ENCODE measurements around the gene ZNF414.

- TF ChIP-seq CTCF (IDR thresholded peaks at IDR 0.05) (no peak), ELK1 (IDR thresholded peaks at IDR 0.05; ENCODE audit: low read depth, low read length) (no peak), POLR2A (IDR thresholded peaks at IDR 0.05; ENCODE audit: low read length) (no peak), MAX (IDR thresholded peaks at IDR 0.05) (no peak), BHLHE40 (IDR thresholded peaks at IDR 0.05; ENCODE audit: low read depth, low read length) (no peak), KDM1A (IDR thresholded peaks at IDR 0.05; ENCODE audit: low read depth) (no peak), EP300 (IDR thresholded peaks at IDR 0.05) (no peak), CBX8 (IDR thresholded peaks at IDR 0.05) (no peak), RFX5 (IDR thresholded peaks at IDR 0.05) (no peak), MAZ (IDR thresholded peaks at IDR 0.05; ENCODE audit: borderline replicate concordance, low read depth, low read length) (no peak), CBX2 (IDR thresholded peaks at IDR 0.05; ENCODE audit: borderline replicate concordance, low read depth) (no peak), RAD21 (conservative IDR thresholded peaks at IDR 0.05 in 1 of 2, IDR thresholded peaks at IDR 0.05 in 1 of 2) (no peak)
Observed at GRCh38 chr19:8539621-8540149, 25.7 kb upstream of the ZNF414 start.

Measured in A549 (cell line).